ENCODE measurements around the gene DNAH1.

The DNAH1 gene

DNA sequence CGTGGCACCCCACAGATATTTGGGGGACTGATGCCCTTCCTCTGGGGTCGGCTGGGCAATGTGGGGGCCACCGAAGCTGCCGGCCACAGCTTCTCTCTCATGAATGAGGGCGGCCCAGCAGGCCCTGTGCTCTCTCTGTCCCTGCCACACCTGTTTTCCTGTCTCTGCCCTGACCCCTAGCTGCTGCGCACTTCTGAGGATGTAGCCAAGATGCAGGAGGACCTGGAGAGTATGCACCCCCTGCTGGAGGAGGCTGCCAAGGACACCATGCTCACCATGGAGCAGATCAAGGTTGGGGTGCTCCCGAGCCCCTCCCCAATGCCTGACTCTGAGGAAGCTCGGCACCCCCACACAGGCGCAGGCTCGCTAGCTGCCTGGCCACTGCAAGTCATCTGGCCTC is 69.0 kb downstream of the DNAH1 start:
- DNase-seq (ENCODE audit: low read depth in 2 of 3, low spot score in 2 of 3) = no peak

DNA sequence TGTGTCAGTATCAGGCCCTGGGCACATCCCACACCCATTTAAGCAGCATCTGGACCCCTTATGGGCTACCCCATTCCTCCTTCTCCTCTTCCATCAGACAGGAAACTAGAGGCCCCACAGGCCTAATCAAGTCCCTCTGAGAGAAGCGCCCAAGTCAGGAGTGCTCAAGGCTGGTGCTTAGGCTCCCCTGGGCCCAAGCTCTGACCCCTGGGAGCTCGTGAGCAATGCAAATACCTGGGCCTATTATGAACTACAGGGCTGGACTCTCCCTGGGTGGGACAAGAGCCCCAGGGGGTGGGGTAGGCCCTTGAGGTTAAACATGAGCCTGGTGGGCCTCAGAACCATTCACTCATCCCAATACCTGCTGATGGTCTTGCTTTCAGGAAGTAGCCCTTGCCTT is 71.4 kb downstream of the DNAH1 start:
- DNase-seq (ENCODE audit: low read depth in 2 of 3, low spot score in 2 of 3) = no peak

DNA sequence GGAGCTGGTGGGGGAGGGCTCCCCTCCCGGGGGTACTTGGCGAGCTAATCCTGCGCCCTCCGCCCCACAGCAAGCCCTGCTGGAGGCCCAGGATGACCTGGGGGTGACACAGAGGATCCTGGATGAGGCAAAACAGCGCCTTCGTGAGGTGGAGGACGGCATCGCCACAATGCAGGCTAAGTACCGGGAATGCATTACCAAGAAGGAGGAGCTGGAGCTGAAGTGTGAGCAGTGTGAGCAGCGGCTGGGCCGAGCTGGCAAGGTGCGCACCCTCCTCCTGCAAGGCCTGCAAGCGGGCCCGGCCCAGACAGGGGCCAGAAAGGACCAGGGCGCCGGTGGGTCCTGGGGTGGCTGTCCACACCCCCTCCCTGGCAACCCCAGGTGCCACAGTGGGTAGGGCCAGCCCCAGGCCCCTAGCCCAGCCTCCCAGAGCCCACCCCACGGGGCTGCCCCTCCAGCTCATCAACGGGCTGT is 72.3 kb downstream of the DNAH1 start:
- DNase-seq (ENCODE audit: low read depth in 2 of 3, low spot score in 2 of 3) = no peak

DNA sequence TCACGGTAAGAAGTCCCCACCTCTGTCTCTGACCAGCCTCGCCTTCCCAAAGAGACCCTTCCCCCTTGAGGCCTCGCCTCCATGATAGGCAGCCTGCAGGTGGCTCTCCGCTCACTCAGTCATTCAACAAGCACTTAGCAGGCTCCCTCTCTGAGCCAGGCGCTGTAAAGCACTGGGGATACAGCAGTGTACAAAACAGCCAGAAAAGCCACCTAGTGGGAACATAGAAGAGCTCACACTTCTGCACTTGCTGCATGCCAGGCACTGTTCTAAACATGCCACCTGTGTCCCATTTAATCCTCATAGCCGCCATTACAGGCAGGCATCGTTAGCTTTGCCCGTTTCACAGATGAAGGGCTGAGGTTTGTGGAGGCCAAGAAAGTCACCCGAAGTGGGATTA is 72.8 kb downstream of the DNAH1 start:
- no peak for DNase-seq (ENCODE audit: low read depth in 2 of 3, low spot score in 2 of 3)

DNA sequence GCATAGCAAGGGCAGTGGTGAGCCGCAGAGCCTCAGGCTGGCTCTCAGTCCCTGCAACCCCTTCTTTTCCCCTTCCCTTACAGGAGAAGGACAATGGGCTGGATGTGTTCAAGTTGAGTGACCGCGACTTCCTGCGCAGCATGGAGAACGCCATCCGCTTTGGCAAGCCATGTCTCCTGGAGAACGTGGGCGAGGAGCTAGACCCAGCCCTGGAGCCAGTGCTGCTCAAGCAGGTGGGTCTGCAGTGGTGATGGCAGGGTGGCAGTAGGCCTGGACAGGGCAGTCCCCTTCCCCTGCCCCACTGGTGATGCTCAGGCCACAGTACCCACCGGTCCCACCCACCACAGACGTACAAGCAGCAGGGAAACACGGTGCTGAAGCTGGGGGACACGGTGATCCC is 75.0 kb downstream of the DNAH1 start:
- DNase-seq (ENCODE audit: low read depth in 2 of 3, low spot score in 2 of 3) = no peak

DNA sequence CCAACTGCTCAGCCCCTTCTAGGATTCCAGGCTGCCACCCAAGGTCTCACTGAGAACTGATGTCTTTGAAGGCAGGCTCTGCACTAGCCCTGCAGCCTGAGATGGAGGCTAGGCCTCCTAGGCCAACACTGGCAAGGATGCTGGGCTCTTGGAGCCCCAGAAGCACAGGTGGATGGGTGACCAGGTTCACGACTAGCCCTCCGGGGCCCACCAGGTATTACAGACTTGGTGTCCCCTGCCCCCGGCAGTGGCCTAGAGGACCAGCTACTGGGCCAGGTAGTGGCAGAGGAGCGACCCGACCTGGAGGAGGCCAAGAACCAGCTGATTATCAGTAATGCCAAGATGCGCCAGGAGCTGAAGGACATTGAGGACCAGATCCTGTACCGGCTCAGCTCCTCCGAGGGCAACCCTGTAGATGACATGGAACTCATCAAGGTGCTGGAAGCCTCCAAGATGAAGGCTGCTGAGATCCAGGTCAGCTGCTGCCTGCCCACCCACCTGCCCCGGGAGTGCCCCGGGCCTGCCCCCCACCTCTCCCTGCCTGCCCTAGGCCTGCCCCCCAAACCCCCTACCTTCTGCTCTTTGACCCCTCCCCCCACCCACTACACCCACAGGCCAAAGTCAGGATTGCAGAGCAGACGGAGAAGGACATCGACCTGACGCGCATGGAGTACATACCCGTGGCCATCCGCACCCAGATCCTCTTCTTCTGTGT is 76.3 kb downstream of the DNAH1 start:
- no peak for DNase-seq (ENCODE audit: low read depth in 2 of 3, low spot score in 2 of 3)

DNA sequence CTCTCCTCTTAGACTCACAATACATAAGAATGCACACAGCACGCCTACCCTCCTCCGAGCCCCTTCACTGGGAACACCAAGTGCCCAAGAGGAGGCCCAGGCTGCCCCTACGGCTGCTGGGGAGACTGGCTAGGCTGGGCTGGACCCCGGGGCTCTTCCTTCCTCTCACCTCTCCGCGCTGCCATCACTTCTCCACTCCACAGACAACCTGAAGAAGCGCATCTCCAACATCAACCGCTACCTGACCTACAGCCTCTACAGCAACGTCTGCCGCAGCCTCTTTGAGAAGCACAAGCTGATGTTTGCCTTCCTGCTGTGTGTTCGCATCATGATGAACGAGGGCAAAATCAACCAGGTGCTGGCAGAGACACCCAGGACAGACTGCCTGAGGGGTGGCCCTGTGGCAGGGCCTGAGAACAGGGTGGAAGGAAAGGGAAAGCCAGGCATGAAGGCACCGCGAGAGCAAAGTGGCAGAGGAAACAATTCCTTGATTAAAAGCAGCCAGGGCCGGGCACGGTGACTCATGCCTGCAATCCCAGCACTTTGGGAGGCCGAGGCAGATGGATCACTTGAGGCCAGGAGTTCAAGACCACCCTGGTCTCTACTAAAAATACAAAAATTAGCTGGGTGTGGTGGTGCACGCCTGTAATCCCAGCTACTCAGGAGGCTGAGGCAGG is 77.2 kb downstream of the DNAH1 start:
- no peak for DNase-seq (ENCODE audit: low read depth in 2 of 3, low spot score in 2 of 3)

DNA sequence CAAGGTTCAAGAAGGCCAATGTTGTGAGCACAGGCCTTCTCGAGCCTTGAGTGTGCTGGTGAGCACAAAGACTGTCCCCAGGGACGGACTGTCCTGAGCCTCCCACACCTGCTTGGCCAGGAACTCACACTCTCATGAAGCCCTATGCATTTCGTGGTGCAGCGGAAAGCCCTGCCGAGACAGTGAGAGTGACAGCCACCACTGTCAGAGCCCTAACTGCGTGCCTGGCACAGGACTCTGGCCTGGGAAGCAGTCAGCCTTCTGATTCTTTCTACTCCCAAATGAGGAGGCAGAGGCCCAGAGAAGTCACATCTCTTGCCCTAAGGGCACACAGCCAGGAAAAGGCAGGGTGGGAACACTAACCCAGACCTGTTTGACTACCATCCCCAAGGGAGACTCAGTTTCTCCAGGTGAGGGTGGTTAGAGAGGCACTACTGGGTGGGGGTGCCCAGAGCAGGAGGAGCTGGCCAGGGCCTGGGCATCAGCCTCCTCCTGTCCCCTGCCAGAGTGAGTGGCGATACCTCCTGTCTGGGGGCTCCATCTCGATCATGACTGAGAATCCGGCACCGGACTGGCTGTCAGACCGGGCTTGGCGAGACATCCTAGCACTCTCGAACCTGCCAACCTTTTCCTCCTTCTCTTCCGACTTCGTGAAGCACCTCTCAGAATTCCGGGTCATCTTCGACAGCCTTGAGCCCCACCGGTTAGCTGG is 78.0 kb downstream of the DNAH1 start:
- DNase-seq (ENCODE audit: low read depth in 2 of 3, low spot score in 2 of 3) = no peak

DNA sequence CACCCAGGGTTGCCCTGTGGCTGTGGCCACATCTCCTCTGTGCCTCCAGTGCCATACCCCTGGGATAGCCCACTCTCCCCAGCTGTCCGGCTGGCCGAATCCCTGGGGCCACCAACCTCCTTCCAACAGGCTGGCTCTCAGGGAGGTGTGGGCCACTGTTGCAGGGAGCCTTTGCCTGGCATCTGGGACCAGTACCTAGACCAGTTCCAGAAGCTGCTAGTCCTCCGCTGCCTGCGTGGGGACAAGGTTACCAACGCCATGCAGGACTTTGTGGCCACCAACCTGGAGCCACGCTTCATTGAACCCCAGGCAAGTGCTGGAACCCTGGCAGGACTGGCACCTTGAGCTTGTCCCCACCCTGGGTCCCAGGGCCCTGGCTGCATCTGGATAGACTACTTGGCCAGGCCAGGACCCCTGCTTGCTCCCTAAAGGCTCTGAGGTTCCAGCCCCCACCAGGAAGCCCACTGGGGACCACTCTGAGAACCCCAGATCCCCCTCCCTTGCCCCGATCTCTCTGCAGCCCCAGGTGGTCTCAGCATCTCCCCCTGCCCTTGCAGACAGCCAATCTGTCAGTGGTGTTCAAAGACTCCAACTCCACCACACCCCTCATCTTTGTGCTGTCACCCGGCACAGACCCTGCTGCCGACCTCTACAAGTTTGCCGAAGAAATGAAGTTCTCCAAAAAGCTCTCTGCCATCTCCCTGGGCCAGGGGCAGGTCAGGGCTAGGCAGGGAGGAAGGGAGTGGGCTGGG is 78.8 kb downstream of the DNAH1 start:
- DNase-seq (ENCODE audit: low read depth in 2 of 3, low spot score in 2 of 3) = no peak

DNA sequence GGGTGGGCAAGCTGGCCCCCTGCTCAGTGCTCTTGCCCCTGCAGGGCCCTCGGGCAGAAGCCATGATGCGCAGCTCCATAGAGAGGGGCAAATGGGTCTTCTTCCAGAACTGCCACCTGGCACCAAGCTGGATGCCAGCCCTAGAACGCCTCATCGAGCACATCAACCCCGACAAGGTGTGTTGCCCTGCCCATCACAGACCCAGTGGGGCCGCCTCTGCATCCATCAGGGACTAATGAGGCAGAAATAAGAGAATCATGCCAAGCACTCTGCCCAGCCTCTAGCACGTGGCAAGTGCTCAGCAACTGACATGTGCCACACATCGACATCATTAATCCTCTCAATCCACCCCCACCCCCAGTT is 79.4 kb downstream of the DNAH1 start:
- DNase-seq (ENCODE audit: low read depth in 2 of 3, low spot score in 2 of 3) = no peak

DNA sequence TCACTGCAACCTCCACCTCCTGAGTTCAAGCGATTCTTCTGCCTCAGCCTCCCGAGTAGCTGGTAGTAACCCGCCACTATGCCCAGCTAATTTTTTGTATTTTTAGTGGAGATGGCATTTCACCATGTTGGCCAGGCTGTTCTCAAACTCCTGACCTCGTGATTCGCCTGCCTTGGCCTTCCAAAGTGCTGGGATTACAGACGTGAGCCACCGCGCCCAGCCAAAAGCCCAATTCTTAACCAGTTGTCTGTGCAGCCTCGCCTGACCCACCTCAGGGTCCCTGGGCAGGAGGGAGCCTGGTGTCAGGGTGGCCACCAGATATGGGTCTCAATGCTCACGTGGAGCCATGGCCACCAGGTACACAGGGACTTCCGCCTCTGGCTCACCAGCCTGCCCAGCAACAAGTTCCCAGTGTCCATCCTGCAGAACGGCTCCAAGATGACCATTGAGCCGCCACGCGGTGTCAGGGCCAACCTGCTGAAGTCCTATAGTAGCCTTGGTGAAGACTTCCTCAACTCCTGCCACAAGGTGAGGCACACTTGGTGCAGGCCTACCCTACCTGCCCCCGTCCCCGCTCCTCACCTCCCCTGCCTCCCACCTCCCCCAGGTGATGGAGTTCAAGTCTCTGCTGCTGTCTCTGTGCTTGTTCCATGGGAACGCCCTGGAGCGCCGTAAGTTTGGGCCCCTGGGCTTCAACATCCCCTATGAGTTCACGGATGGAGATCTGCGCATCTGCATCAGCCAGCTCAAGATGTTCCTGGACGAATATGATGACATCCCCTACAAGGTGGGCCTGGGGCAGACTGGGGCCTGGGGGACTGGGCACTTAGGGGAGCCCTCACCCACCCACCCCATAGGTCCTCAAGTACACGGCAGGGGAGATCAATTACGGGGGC is 80.1 kb downstream of the DNAH1 start:
- no peak for DNase-seq (ENCODE audit: low read depth in 2 of 3, low spot score in 2 of 3)

DNA sequence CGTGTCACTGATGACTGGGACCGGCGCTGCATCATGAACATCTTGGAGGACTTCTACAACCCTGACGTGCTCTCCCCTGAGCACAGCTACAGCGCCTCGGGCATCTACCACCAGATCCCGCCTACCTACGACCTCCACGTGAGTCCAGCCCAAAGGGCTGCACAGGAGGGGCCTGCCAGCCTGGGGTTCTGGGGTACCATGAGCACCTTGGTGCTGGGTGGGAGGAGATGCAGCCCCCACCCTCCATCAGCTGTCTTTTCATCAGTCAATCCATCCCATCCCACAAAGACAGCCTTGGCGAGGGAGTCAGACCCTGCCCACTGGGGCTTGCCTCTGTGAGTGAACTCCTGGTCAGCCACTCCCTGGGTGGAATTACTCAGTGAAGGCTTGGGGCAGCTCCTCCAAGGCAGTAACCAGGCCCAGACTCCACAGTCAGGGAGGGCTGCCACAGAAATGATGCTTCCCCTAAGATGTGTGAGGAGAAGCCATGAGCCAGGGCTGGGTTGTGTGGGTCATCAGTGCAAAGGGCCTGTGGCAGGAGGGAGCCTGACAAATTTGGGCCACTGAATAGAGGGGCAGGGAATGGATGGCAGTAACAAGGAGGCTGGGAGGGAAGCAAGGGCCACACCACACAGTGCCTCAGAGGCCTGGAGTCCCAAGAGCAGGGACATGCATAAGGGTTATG is 80.9 kb downstream of the DNAH1 start:
- no peak for DNase-seq (ENCODE audit: low read depth in 2 of 3, low spot score in 2 of 3)

DNA sequence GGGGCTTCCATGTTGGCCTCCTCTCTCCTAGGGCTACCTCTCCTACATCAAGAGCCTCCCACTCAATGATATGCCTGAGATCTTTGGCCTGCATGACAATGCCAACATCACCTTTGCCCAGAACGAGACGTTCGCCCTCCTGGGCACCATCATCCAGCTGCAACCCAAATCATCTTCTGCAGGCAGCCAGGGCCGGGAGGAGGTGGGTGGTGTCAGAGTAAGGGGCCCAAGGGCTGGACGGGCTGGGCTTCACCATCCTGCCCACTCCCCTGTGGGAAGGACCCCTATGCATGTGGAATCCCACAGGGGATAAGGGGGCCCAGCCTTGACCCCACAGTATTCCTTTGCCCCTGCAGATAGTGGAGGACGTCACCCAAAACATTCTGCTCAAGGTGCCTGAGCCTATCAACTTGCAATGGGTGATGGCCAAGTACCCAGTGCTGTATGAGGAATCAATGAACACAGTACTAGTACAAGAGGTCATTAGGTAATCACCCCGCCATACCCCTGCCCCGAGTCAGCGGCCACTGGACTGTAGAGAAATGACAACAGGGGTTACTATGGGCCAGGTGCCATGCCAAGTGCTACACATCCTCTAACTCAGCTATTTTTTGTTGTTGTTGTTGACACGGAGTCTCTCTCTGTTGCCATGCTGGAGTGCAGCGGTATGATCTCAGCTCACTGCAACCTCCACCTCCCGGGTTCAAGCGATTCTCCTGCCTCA is 81.7 kb downstream of the DNAH1 start:
- DNase-seq (ENCODE audit: low read depth in 2 of 3, low spot score in 2 of 3) = no peak

DNA sequence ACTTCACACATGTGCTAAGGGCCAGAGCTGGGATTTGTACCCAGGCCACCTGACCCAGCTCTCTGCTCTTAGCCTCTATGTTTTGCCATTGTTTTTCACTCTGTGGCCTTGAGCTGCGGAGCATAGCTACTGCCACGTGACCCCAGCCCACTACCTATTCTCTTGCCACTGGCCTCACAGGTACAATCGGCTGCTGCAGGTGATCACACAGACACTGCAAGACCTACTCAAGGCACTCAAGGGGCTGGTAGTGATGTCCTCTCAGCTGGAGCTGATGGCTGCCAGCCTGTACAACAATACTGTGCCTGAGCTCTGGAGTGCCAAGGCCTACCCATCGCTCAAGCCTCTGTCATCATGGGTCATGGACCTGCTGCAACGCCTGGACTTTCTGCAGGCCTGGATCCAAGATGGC is 82.6 kb downstream of the DNAH1 start:
- DNase-seq (ENCODE audit: low read depth in 2 of 3, low spot score in 2 of 3) = no peak

DNA sequence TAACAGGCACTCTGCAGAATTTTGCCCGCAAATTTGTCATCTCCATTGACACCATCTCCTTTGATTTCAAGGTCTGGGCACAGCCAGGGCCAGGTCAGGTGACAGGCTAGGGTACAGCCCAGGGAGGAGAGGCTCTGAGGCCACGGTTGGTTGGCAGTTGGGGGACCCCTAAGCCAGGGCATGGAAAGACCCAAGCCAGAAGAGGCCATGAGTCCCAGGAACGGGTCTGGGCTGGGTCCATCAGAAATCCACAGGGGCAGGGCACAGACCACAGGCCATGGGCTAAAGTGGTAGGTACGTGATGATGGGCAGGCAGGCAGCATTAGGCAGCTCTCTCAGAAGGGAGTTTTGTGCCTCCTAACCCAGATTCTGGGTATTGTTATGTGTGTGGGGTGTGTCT is 83.0 kb downstream of the DNAH1 start:
- DNase-seq (ENCODE audit: low read depth in 2 of 3, low spot score in 2 of 3) = no peak

DNA sequence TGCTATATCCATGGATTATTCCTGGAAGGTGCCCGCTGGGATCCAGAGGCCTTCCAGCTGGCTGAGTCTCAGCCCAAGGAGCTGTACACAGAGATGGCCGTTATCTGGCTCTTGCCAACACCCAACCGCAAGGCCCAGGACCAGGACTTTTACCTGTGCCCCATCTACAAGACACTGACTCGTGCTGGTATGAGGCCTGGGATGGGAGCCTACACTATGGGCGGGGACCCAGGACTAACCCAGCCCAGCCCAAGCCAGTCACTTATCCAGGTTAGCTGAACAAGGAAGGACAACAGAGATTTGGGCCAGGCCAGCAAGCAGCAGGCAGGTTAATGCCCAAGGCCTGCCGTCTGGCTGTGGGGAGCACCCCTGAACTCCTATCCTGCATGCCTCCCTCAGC is 83.5 kb downstream of the DNAH1 start:
- no peak for DNase-seq (ENCODE audit: low read depth in 2 of 3, low spot score in 2 of 3)

DNA sequence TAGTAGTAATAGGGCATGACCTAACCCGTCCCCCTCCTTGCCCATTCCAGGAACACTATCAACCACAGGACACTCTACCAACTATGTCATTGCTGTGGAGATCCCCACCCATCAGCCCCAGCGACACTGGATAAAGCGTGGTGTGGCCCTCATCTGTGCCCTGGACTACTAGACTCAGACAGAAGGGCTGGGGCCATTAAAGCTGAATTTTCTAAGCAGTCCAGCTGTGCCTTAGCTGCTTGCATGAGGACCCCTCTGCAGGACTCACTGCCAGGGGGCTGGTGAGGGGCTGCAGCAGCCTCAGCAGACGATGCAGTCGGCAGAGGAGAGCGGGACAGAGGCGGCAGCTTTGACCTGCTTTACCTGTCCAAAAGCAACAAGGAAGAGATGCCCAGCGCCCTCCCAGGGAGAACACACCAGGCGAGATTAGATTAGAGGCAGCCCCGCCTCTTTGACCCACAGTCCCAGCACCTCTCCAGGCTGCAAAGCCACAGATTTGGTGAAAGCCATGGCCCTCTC is 84.2 kb downstream of the DNAH1 start:
- DNase-seq (ENCODE audit: low read depth in 2 of 3, low spot score in 2 of 3) = no peak

DNA sequence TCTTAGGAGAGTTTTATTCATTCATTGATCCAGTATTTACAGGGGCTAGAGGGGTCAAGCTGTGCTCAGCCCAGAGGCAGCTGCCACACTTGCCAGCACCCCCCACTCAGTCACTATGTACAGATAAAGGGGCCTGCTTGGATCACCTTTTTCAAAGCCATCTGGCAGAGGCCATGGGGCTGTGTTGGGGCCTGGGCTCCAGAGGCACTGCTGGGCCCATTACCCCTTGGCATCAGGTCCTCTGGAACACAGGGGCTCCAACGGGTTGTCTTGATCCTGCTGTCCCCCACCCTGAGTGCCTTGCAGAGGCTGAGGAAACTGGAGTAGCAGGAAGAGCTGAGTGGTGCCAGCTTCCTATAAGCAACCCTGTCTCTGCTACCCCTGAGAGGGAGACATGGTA is 84.9 kb downstream of the DNAH1 start:
- no peak for DNase-seq (ENCODE audit: low read depth in 2 of 3, low spot score in 2 of 3)

DNA sequence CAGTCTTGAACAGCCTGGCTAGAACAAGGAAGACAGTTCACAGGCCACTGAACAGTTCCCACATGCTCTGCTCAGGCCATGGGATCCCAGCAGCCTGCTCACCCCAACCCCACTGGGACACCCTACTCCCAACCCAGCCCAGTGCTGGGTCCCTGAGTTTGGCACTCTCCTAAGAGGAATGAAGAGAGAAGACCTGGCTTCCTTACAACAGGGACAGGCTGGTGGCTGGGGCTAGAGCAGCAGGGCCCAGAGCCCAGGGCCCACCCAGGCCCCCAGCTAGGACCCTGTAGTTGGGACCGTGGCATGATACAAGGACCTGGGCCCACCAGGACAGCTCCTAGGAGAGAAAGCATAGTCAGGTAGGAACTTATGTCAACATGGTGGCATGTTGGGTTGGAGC is 85.4 kb downstream of the DNAH1 start:
- DNase-seq (ENCODE audit: low read depth in 2 of 3, low spot score in 2 of 3) = no peak

Measured in activated CD8-positive, alpha-beta memory T cell treated with anti-CD3 and anti-CD28 coated beads for 48 hours (primary cell).